ENCODE measurements around the gene ZNF691.
"Not testable (repeated sequence)": the region's sequence is repeated elsewhere in the genome, so short reads cannot be mapped to it uniquely, and the experiment has no call there.

The ZNF691 gene

GRCh38 chr1:42846257-42847110 is at the start of gene ZNF691:
Gene ZNF691 (plus strand): TSS chr1:42846613. CDS start chr1:42849659, 3,046 bp downstream.
- DNase-seq: peak; percentile 98

GRCh38 chr1:42797414-42797813 is 49.0 kb upstream of the ZNF691 start:
- no peak for DNase-seq

DNA sequence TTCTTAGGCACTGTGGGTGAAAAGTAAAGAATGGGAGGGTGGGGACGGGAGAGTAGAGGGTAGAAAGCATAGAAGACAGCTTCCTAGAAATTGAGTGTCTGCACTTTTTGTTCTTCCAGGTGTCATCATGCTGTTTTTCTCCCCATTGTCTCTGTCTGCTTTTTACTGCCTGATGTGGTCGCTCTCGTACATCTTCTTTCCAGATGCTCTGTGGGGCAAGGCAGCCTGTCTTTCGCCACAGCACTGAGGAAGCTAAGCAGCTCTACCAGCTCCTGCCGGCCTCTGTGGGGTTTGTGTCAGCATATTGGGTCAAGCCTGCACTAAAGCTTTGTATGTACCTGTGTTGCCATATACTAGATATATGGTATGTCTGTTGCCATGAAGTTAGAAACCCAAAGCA is 48.4 kb upstream of the ZNF691 start:
- DNase-seq: no peak

- DNase-seq: no peak
Measured at GRCh38 chr1:42801832-42802473, 44.5 kb upstream of the ZNF691 start.

- DNase-seq: no peak
Measured at GRCh38 chr1:42806171-42806570, 40.2 kb upstream of the ZNF691 start.

DNA sequence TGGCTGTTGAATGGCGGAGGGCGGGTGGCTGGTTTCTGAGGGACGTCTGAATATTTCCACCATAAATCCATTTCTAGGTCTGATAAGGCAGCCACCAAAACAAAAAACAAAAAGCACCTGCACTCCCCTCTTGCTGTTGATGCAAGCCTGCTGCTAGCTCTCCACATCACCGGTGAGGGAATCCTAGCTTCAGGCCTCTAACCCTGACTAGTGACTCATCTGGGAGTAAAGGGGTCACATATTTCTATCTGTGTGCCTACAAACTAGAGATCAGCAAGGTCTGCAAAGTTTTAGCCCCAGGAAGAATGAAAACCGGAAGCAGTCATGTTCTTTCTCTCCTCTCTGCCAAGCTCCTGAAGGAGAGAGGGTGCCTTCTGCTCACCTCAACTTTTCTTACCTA is 39.8 kb upstream of the ZNF691 start:
- DNase-seq: no peak

GRCh38 chr1:42807056-42807668 is 39.3 kb upstream of the ZNF691 start:
- no peak for DNase-seq

DNA sequence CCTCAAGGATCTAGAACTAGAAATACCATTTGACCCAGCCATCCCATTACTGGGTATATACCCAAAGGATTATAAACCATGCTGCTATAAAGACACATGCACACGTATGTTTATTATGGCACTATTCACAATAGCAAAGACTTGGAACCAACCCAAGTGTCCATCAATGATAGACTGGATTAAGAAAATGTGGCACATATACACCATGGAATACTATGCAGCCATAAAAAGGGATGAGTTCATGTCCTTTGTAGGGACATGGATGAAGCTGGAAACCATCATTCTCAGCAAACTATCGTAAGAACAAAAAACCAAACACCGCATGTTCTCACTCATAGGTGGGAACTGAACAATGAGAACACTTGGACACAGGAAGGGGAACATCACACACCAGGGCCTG is 31.6 kb upstream of the ZNF691 start:
- not testable (repeated sequence) for DNase-seq

DNA sequence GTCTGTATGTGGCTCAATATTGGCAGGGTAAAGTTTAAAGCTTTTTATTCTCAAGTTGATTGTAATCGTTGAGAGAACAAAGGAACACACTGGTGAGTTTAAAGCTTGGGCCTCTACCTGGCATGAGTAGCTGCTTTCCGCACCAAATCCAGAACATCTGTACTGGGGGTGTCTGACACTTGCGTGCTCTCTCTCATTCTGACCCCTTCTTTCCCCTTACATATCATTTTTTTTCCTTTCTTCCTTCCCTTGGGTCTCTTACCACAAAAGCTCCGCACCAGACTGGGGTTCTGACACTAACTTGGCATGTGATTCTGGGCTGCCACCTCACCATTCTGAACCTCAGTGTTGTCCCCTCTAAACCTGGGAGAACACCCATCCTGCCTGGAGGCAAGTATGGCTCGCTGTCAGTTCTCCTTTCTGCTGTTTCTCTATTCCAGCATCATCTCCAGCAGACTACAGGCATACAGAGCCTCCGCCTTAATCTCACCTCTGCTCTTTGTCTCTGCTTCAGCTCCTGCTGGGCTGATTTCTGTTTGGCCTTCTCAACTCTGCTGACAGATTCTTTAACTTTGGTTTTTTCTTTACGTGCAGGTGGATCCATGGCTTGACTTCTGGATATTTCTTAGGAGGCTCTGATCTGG is 30.4 kb upstream of the ZNF691 start:
- DNase-seq: no peak

DNA sequence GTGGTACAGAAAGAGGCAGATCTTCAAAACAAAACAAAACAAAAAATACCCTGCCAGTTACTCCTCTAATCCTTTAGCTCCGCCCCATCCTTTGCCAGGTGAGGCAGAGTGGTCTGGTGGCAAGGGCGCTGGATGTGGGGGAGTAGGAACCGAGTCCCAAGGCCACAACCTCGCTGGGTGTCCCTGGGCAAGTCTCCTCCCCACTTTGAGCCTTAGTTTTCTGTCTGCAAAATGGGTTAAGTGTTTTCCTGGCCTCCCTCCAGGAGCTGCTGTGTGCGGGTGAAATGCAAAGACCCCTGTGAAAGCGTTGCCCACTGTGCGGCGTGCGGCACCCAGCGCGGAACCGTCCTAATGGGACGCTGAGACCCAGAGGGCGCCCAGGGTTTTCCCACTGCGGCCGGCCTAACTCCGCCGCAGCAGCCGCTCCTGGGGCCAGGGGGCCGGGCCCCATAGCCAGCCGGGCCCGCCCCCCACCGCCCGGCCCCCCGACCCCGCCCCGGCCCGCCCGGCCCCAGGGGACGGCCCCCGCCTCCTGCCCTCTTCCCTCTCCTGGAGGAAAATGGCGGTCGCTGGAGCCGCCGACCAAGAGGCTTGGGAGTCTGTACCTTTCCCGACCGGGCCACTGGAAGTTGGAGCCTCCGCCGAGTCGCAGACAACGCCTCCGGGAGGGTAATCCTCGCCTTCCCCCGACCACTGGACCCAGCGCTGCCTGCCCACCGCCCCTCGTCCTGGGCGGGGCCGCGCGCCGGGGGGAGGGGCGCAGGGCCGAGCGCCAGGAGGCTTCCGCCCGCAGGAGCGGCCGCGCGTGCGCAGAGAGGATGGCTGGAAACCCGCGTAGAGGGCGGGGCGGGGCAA is 29.6 kb upstream of the ZNF691 start, which contains the start of the genes ERMAP and SVBP:
Gene ERMAP, plus strand, starts transcription at position 538 of the 855 bp plus-strand sequence. CDS start 13,327 bp downstream, outside the sequence.
Gene SVBP, minus strand, starts transcription at position 813 of the 855 bp plus-strand sequence. CDS start 853 bp downstream, outside the sequence.
- DNase-seq: peak; percentile 58

DNA sequence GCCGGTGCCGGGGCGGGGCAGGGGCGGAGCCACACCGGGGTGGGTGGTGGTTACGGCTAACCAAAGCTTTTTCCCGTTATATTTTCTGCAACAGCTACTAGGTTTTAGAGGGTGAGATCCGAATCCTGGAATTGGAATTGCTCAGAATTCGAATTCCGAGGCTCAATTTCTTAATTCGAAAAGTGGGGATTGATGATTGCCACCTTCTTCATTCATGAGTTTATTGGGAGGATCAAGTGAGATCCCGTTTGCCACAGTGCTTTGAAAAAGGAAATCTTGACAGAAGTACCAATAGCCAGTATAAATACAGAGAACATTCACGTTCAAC is 29.0 kb upstream of the ZNF691 start:
- no peak for DNase-seq

- DNase-seq: no peak
Measured at GRCh38 chr1:42817976-42818375, 28.4 kb upstream of the ZNF691 start.

DNA sequence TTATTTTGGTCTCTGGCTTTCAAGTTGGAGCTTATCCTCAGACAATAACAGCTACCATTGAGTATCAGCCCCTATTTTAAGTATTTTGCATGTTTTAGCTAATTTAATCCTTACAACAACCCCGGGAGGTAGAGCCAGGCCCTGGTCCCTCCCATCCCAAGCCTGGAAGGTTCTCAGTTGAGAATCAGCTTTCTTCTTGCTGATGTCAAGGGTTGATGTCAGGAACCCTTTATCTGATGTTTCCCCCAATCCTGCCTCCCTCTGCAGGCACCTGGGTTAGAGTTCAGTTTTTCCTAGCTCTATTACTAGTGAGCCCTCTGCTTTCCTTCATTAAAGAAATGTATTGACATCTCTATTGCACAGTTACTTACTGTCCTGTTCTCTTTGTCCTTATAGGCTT is 25.6 kb upstream of the ZNF691 start:
- no peak for DNase-seq

GRCh38 chr1:42821690-42822089 is 24.7 kb upstream of the ZNF691 start:
- DNase-seq: no peak

GRCh38 chr1:42822800-42823392 is 23.5 kb upstream of the ZNF691 start:
- DNase-seq: no peak

DNA sequence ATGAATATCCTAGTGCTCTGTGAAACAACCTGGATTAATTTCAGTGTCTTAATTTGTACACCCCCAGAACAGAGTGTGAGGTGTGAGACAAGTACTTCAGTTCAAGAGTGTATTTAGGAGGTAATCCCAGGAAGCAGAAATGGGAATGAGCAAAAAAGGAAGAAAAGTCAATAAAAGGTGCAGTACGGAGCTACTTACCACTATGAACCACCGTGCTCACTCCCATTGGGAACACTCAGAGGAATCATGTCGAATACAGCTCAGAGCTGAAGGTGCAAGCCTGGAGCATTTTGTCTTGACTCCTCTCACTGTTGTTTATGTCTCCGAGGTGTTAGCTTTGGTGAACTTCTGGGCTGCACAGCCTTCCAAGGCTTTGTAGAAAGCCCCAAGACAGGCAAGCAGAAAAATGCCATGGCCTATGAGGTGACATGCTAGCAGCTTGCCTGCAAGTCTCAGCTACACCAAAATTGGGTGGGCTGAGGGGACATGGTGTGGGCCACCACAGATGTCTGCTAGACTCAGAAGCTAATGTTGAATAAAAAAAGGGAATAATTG is 21.9 kb upstream of the ZNF691 start:
- no peak for DNase-seq

- DNase-seq: no peak
Measured at GRCh38 chr1:42825036-42825851, 21.2 kb upstream of the ZNF691 start.

DNA sequence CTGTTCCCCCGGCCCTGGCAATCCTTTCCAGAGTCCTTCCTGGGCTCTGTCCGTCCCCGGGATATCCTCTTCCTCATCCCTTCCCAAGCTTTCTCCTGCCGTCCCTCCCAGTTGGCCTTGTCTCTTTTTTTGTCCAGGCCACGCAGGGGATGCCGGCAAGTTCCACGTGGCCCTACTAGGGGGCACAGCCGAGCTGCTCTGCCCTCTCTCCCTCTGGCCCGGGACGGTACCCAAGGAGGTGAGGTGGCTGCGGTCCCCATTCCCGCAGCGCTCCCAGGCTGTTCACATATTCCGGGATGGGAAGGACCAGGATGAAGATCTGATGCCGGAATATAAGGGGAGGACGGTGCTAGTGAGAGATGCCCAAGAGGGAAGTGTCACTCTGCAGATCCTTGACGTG is 15.8 kb upstream of the ZNF691 start:
- no peak for DNase-seq

GRCh38 chr1:42831273-42831672 is 15.1 kb upstream of the ZNF691 start:
- DNase-seq: no peak

GRCh38 chr1:42832641-42833240 is 13.7 kb upstream of the ZNF691 start:
- no peak for DNase-seq

All from amniotic stem cell (primary cell).